DND-41 (cell line): ENCODE measurements around the gene PMAIP1.

Experiments
- ATAC-seq: fragments of 200-7000 bp; cut with Tn5 transposase; 3 replicates; pipeline ENCODE4 v1.9.1; 2021; ENCODE audit warnings: low read depth; ENCODE audit not compliant: insufficient read depth
- DNase-seq: peaks from one replicate; pipeline ENCODE4 v3.0.0-alpha.2; 2020
- H2AFZ ChIP-seq: 2 replicates; pipeline ENCODE4 v1.6.0; 2012; ENCODE audit warnings: low read depth, low read length
- H3K27ac ChIP-seq: 2 replicates; pipeline ENCODE4 v1.5.1; 2012; ENCODE audit warnings: low read length, inconsistent platforms
- H3K27me3 ChIP-seq: fragments of 200-600 bp; sonication (generic); 2 replicates; pipeline ENCODE4 v1.6.0; 2012; ENCODE audit warnings: low read length, mild to moderate bottlenecking, inconsistent platforms; ENCODE audit not compliant: insufficient read depth, poor library complexity
- H3K36me3 ChIP-seq: 2 replicates; pipeline ENCODE4 v1.5.1; 2012; ENCODE audit warnings: low read length, inconsistent platforms; ENCODE audit not compliant: insufficient read depth
- H3K4me1 ChIP-seq: 2 replicates; pipeline ENCODE4 v1.5.1; 2012; ENCODE audit warnings: mild to moderate bottlenecking, low read length; ENCODE audit not compliant: insufficient read depth
- H3K4me2 ChIP-seq: 2 replicates; pipeline ENCODE4 v1.6.0; 2012; ENCODE audit warnings: mild to moderate bottlenecking, moderate library complexity, low read length, inconsistent platforms; ENCODE audit not compliant: insufficient read depth
- H3K4me3 ChIP-seq, 2 experiments: fragments of 200-600 bp in 1 of 2; shearing (Covaris generic) in 1 of 2; 2 replicates each; pipeline ENCODE4 v1.5.1; 2012 to 2016; ENCODE audit warnings: inconsistent platforms in 2 of 2, low read length in 2 of 2, mild to moderate bottlenecking in 2 of 2, low read depth in 1 of 2, moderate library complexity in 1 of 2
- H3K79me2 ChIP-seq: 2 replicates; pipeline ENCODE4 v1.6.0; 2012; ENCODE audit warnings: low read length, inconsistent platforms; ENCODE audit not compliant: insufficient read depth
- H3K9ac ChIP-seq: 2 replicates; pipeline ENCODE4 v1.6.0; 2012; ENCODE audit warnings: low read depth, mild to moderate bottlenecking, inconsistent platforms, low read length, moderate library complexity
- H3K9me3 ChIP-seq: 2 replicates; pipeline ENCODE4 v1.5.1; 2012; ENCODE audit warnings: low read length, moderate library complexity, mild to moderate bottlenecking, inconsistent platforms; ENCODE audit not compliant: insufficient read depth, severe bottlenecking
- H4K20me1 ChIP-seq: 2 replicates; pipeline ENCODE4 v1.6.0; 2012; ENCODE audit warnings: low read length; ENCODE audit not compliant: insufficient read depth
- EZH2 ChIP-seq: IDR thresholded peaks from 3 replicates; pipeline ENCODE4 v1.6.1; 2012; ENCODE audit warnings: borderline replicate concordance, low read depth, mild to moderate bottlenecking, moderate library complexity, low read length, inconsistent platforms; ENCODE audit not compliant: severe bottlenecking
- TF ChIP-seq, protein P1 (sequence below): IDR thresholded peaks from 2 replicates; pipeline ENCODE4 v1.5.1; 2012; ENCODE audit warnings: borderline replicate concordance, low read length, moderate library complexity, mild to moderate bottlenecking; ENCODE audit not compliant: poor library complexity, severe bottlenecking; ENCODE audit errors: extremely low read depth

Gene PMAIP1

DNA sequence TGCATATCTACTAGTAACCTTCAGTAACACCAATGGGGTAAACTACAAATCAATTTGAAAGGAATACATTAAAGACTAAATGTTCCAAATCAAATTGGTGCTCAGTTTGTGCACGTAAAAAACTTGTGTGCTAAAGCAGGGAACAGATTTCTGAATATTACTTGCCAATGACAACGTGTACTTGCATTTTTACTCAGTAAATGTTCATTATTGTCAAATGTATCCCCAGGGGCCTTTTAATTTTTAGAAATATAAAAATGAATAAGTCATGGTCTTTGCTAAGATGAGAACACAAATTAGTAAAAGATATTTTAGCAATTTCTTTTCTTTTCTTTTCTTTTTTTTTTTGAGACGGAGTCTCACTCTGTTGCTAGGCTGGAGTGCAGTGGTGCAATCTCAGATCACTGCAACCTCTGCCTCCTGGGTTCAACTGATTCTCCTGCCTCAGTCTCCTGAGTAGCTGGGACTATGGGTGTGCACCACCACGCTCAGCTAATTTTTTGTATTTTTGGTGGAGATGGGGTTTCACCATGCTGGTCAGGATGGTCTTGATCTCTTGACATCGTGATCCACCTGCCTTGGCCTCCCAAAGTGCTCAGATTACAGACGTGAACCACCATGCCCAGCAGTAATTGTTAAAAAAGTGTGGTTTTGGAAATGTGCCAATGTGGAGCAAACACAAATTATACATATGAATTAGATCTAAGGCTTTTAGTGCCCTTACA, 52.6 kb downstream of the PMAIP1 start:
- Histone ChIP-seq H3K36me3 (no peaks in the 10 kb centered on the region), H3K79me2 (no peaks in the 10 kb centered on the region), H3K4me1 (peaks cover 31% of the 10 kb centered on the region), H3K9me3 (no peaks in the 10 kb centered on the region), H3K9ac (no peak overlapping the region), H3K4me2 (no peak overlapping the region), H4K20me1 (no peaks in the 10 kb centered on the region), H3K27me3 (no peaks in the 10 kb centered on the region), H3K27ac (no peak overlapping the region), H3K4me3 (no peak overlapping the region), H2AFZ (no peak overlapping the region)
- no peak for ATAC-seq
- no peak for TF ChIP-seq EZH2
- TF ChIP-seq, protein P1, sequence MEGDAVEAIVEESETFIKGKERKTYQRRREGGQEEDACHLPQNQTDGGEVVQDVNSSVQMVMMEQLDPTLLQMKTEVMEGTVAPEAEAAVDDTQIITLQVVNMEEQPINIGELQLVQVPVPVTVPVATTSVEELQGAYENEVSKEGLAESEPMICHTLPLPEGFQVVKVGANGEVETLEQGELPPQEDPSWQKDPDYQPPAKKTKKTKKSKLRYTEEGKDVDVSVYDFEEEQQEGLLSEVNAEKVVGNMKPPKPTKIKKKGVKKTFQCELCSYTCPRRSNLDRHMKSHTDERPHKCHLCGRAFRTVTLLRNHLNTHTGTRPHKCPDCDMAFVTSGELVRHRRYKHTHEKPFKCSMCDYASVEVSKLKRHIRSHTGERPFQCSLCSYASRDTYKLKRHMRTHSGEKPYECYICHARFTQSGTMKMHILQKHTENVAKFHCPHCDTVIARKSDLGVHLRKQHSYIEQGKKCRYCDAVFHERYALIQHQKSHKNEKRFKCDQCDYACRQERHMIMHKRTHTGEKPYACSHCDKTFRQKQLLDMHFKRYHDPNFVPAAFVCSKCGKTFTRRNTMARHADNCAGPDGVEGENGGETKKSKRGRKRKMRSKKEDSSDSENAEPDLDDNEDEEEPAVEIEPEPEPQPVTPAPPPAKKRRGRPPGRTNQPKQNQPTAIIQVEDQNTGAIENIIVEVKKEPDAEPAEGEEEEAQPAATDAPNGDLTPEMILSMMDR: no peak
- no peak for DNase-seq
